H9 (cell line): ENCODE results near the gene KIF5C. TPM values are rescaled to one million over a fixed set of nuclear protein-coding genes. Genes with fewer than 3 reads are reported as not detected.

Experiments used
- DNase-seq: peaks from one replicate; pipeline ENCODE4 v3.0.0-alpha.2; 2017
- H2AFZ ChIP-seq: one replicate; pipeline ENCODE4 v1.6.1; 2013; ENCODE audit warnings: mild to moderate bottlenecking, low read length, control low read depth, moderate library complexity
- H2AK5ac ChIP-seq: 2 replicates; pipeline ENCODE4 v1.6.1; 2013; ENCODE audit warnings: low read length, control low read depth, mixed read lengths; ENCODE audit not compliant: insufficient read length
- H2BK120ac ChIP-seq: one replicate; pipeline ENCODE4 v1.6.1; 2013; ENCODE audit warnings: low read depth, mild to moderate bottlenecking, low read length, control low read depth, inconsistent platforms; ENCODE audit not compliant: poor library complexity, severe bottlenecking
- H2BK12ac ChIP-seq: 2 replicates; pipeline ENCODE4 v1.6.1; 2013; ENCODE audit warnings: low read length, control low read depth, mixed read lengths, low read depth; ENCODE audit not compliant: insufficient read length
- H2BK15ac ChIP-seq: 2 replicates; pipeline ENCODE4 v1.6.1; 2013; ENCODE audit warnings: low read depth, low read length, control low read depth
- H2BK20ac ChIP-seq: one replicate; pipeline ENCODE4 v1.6.1; 2013; ENCODE audit warnings: low read depth, mild to moderate bottlenecking, low read length, control low read depth, inconsistent platforms; ENCODE audit not compliant: poor library complexity, severe bottlenecking
- H2BK5ac ChIP-seq: 2 replicates; pipeline ENCODE4 v1.6.1; 2013; ENCODE audit warnings: low read length, control low read depth, mixed read lengths; ENCODE audit not compliant: insufficient read length
- H3K14ac ChIP-seq: 2 replicates; pipeline ENCODE4 v1.6.1; 2013; ENCODE audit warnings: low read length, control low read depth; ENCODE audit not compliant: insufficient read depth
- H3K18ac ChIP-seq: 2 replicates; pipeline ENCODE4 v1.6.1; 2013; ENCODE audit warnings: low read depth, mild to moderate bottlenecking, mixed read lengths, low read length, control low read depth; ENCODE audit not compliant: insufficient read length
- H3K23ac ChIP-seq: 2 replicates; pipeline ENCODE4 v1.6.1; 2013; ENCODE audit warnings: low read length, control low read depth, mixed read lengths, low read depth; ENCODE audit not compliant: insufficient read length
- H3K23me2 ChIP-seq: 2 replicates; pipeline ENCODE4 v1.6.1; 2013; ENCODE audit warnings: low read depth, mild to moderate bottlenecking, mixed read lengths, low read length, control low read depth; ENCODE audit not compliant: insufficient read length, poor library complexity, severe bottlenecking
- H3K27ac ChIP-seq: 2 replicates; pipeline ENCODE4 v1.5.1; 2013; ENCODE audit warnings: low read length, control low read depth, mixed read lengths, low read depth; ENCODE audit not compliant: insufficient read length
- H3K27me3 ChIP-seq: 2 replicates; pipeline ENCODE4 v1.6.1; 2013; ENCODE audit warnings: low read length, control low read depth, inconsistent platforms; ENCODE audit not compliant: insufficient read depth
- H3K4ac ChIP-seq: 2 replicates; pipeline ENCODE4 v1.6.1; 2013; ENCODE audit warnings: low read depth, mild to moderate bottlenecking, control low read depth, inconsistent platforms, low read length, moderate library complexity
- H3K4me1 ChIP-seq: 2 replicates; pipeline ENCODE4 v1.6.1; 2013; ENCODE audit warnings: low read length, control low read depth, inconsistent platforms; ENCODE audit not compliant: insufficient read depth
- H3K4me2 ChIP-seq: 2 replicates; pipeline ENCODE4 v1.6.1; 2013; ENCODE audit warnings: low read length, control low read depth, mixed read lengths; ENCODE audit not compliant: insufficient read length, insufficient read depth
- H3K56ac ChIP-seq: 2 replicates; pipeline ENCODE4 v1.6.1; 2013; ENCODE audit warnings: low read depth, mild to moderate bottlenecking, mixed read lengths, low read length, control low read depth; ENCODE audit not compliant: insufficient read length
- H3K79me1 ChIP-seq: 2 replicates; pipeline ENCODE4 v1.6.1; 2013; ENCODE audit warnings: low read depth, mild to moderate bottlenecking, moderate library complexity, low read length, control low read depth, inconsistent platforms; ENCODE audit not compliant: insufficient read depth, poor library complexity, severe bottlenecking
- H3K79me2 ChIP-seq: 2 replicates; pipeline ENCODE4 v1.6.1; 2013; ENCODE audit warnings: low read length, control low read depth, inconsistent platforms; ENCODE audit not compliant: insufficient read depth
- H3K9ac ChIP-seq: 2 replicates; pipeline ENCODE4 v1.6.1; 2013; ENCODE audit warnings: low read length, control low read depth, mixed read lengths; ENCODE audit not compliant: insufficient read length; ENCODE audit errors: extremely low read depth
- H3K9me3 ChIP-seq: one replicate; pipeline ENCODE4 v1.6.1; 2013; ENCODE audit warnings: low read depth, low read length, inconsistent platforms; ENCODE audit not compliant: control insufficient read depth
- H3T11ph ChIP-seq: one replicate; pipeline ENCODE4 v1.6.1; 2013; ENCODE audit warnings: mild to moderate bottlenecking, low read length, control low read depth, inconsistent platforms
- H4K20me1 ChIP-seq: one replicate; pipeline ENCODE4 v1.6.1; 2013; ENCODE audit not compliant: control insufficient read depth, insufficient read length, insufficient read depth
- H4K5ac ChIP-seq: 2 replicates; pipeline ENCODE4 v1.6.1; 2013; ENCODE audit warnings: low read depth, mild to moderate bottlenecking, mixed read lengths, low read length, control low read depth; ENCODE audit not compliant: insufficient read length
- H4K8ac ChIP-seq: replicated peaks from 2 replicates; pipeline ENCODE4 v1.6.1; 2013; ENCODE audit warnings: low read length, control low read depth, mixed read lengths, low read depth; ENCODE audit not compliant: insufficient read length
- H4K91ac ChIP-seq: 2 replicates; pipeline ENCODE4 v1.6.1; 2013; ENCODE audit warnings: low read depth, mild to moderate bottlenecking, moderate library complexity, mixed read lengths, low read length, control low read depth; ENCODE audit not compliant: insufficient read length
- H3K27ac Mint-ChIP-seq, 3 experiments: 2 replicates in 2 of 3; 3 replicates in 1 of 3; pipeline ENCODE4 v1.8.0; 2020 to 2021; ENCODE audit warnings: mixed read lengths in 3 of 3, mild to moderate bottlenecking in 1 of 3, moderate library complexity in 1 of 3
- H3K27me3 Mint-ChIP-seq: 2 replicates; pipeline ENCODE4 v1.8.0; 2021; ENCODE audit warnings: low read depth, mild to moderate bottlenecking, moderate library complexity, mixed read lengths
- H3K36me3 Mint-ChIP-seq, 3 experiments: 2 replicates in 2 of 3; 3 replicates in 1 of 3; pipeline ENCODE4 v1.8.0; 2020 to 2021; ENCODE audit warnings: low read depth in 3 of 3, mixed read lengths in 3 of 3; ENCODE audit not compliant: insufficient read depth in 1 of 3
- H3K4me1 Mint-ChIP-seq, 2 experiments: 2 replicates each; pipeline ENCODE4 v1.8.0; 2020; ENCODE audit warnings: mixed read lengths in 2 of 2
- H3K4me3 Mint-ChIP-seq, 2 experiments: 2 replicates in 1 of 2; 3 replicates in 1 of 2; pipeline ENCODE4 v1.8.0; 2020 to 2021; ENCODE audit warnings: mild to moderate bottlenecking in 2 of 2, mixed read lengths in 2 of 2, moderate library complexity in 1 of 2
- H3K9me3 Mint-ChIP-seq, 2 experiments: 2 replicates in 1 of 2; 3 replicates in 1 of 2; pipeline ENCODE4 v1.8.0; 2020; ENCODE audit warnings: mild to moderate bottlenecking in 2 of 2, mixed read lengths in 2 of 2, moderate library complexity in 1 of 2
- CTCF ChIP-seq: fragments of 200-600 bp; sonication (generic); conservative IDR thresholded peaks from 3 replicates; pipeline ENCODE4 v1.8.0; 2021; ENCODE audit warnings: antibody characterized with exemption, mild to moderate bottlenecking
- WGBS: extraction: QIAGEN DNeasy Blood & Tissue Kit; methylation state at CpG from one replicate; pipeline ENCODE4 v1.1.7; 2013; ENCODE audit warnings: missing lambda C conversion rate, low lambda C conversion rate, mixed read lengths; ENCODE audit not compliant: insufficient read length; ENCODE audit errors: extremely low coverage; 5-methylcytosine and 5-hydroxymethylcytosine counted together
- total RNA-seq: library from RNA; stranded (reverse); gene quantifications from 2 replicates; pipeline ENCODE4 v1.2.1, GENCODE V29; 2021

KIF5C gene
- total RNA-seq, 1 experiment from 2014 or later = 52.9 TPM

DNA sequence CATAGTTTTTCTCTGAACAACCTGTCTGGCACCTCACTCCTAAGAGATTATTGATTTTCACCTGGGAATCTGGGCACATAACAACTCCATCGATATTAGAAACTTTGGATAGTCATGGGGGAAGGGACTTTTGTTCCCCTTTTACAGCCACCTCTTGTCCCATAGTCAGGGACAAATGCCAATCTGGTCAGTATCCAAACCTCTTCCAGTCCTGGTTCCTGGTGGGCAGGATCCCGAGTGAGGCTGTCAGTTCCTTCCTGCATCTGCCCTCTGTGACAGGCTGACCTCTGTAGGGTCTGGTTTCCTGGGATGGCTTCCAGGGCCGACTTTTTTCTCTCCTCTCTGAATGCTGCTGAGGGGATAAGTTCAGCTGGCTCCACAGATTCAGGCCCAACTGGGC lies 11.0 kb downstream of the KIF5C start:
- H3K27ac Mint-ChIP-seq = no peak overlapping the region
- peaks cover 6% of the 10 kb centered on the region for H3K79me1 ChIP-seq
- peaks cover 29 to 31% of the 10 kb centered on the region in 2 experiments for H3K4me1 Mint-ChIP-seq
- no peak overlapping the region for H3K9ac ChIP-seq
- peaks cover 6% of the 10 kb centered on the region; the same call in 1 of the 2 replicates for H3K79me2 ChIP-seq
- H2BK120ac ChIP-seq = no peak overlapping the region
- H3K4me2 ChIP-seq = no peak overlapping the region
- H3K56ac ChIP-seq = no peak overlapping the region
- H3K4ac ChIP-seq = no peak overlapping the region
- H2AFZ ChIP-seq = no peak overlapping the region
- H3K27me3 Mint-ChIP-seq = no peaks in the 10 kb centered on the region
- H3K23me2 ChIP-seq = peaks cover 12% of the 10 kb centered on the region
- H2BK20ac ChIP-seq = no peak overlapping the region
- H3K36me3 Mint-ChIP-seq = peaks cover 5 to 17% (median 5%) of the 10 kb centered on the region in 3 experiments; a peak in 5 of 7 replicates
- no peak for DNase-seq
- H4K91ac ChIP-seq = no peak overlapping the region
- no CpG with 5 or more reads among the region's 3 CpGs for WGBS
- H2AK5ac ChIP-seq = no peak overlapping the region
- no peak overlapping the region for H3K27ac ChIP-seq
- H3K9me3 ChIP-seq = no peaks in the 10 kb centered on the region
- H3K14ac ChIP-seq = no peak overlapping the region
- H3K4me3 Mint-ChIP-seq = no peak overlapping the region
- H2BK12ac ChIP-seq = no peak overlapping the region
- no peaks in the 10 kb centered on the region for H3K27me3 ChIP-seq
- peaks cover 0 to 3% of the 10 kb centered on the region in 2 experiments; a peak in 3 of 5 replicates for H3K9me3 Mint-ChIP-seq
- no peak overlapping the region for H2BK15ac ChIP-seq
- no peaks in the 10 kb centered on the region for H4K20me1 ChIP-seq
- no peak overlapping the region for H2BK5ac ChIP-seq
- no peak overlapping the region for H3K18ac ChIP-seq
- no peak overlapping the region for H3T11ph ChIP-seq
- peaks cover 5% of the 10 kb centered on the region; the same call in 1 of the 2 replicates for H3K4me1 ChIP-seq
- no peak overlapping the region for H4K5ac ChIP-seq
- no peak overlapping the region for H3K23ac ChIP-seq
- H4K8ac ChIP-seq = no peak overlapping the region
- no peak for TF ChIP-seq CTCF
